Endothelial cell (in vitro differentiated cells): ENCODE data around the gene TK1. TPM values are rescaled to one million over a fixed set of nuclear protein-coding genes. Genes with fewer than 3 reads are reported as not detected.

Source experiments
- DNase-seq: peaks from one replicate; pipeline ENCODE4 v3.0.0; 2021; ENCODE audit warnings: low spot score
- H3K27ac Mint-ChIP-seq: one replicate; pipeline ENCODE4 v1.8.0; 2021; ENCODE audit warnings: mixed read lengths, inconsistent platforms; ENCODE audit not compliant: unreplicated experiment
- H3K27me3 Mint-ChIP-seq: one replicate; pipeline ENCODE4 v1.8.0; 2021; ENCODE audit warnings: mild to moderate bottlenecking, moderate library complexity, mixed read lengths, inconsistent platforms; ENCODE audit not compliant: unreplicated experiment
- H3K36me3 Mint-ChIP-seq: one replicate; pipeline ENCODE4 v1.8.0; 2021; ENCODE audit warnings: mild to moderate bottlenecking, low read depth, mixed read lengths, inconsistent platforms; ENCODE audit not compliant: unreplicated experiment
- H3K4me1 Mint-ChIP-seq: one replicate; pipeline ENCODE4 v1.8.0; 2021; ENCODE audit warnings: mild to moderate bottlenecking, mixed read lengths, inconsistent platforms; ENCODE audit not compliant: unreplicated experiment
- H3K4me3 Mint-ChIP-seq: one replicate; pipeline ENCODE4 v1.8.0; 2021; ENCODE audit warnings: mild to moderate bottlenecking, mixed read lengths, inconsistent platforms; ENCODE audit not compliant: unreplicated experiment
- H3K9me3 Mint-ChIP-seq: one replicate; pipeline ENCODE4 v1.8.0; 2021; ENCODE audit warnings: mixed read lengths, inconsistent platforms; ENCODE audit not compliant: unreplicated experiment
- CTCF ChIP-seq: fragments of 200-600 bp; sonication (generic); IDR thresholded peaks from one replicate; pipeline ENCODE4 v1.5.0; 2021; ENCODE audit warnings: antibody characterized with exemption; ENCODE audit not compliant: unreplicated experiment
- total RNA-seq: library from RNA; stranded (reverse); fragmentation: NEBNext Ultra II Directional; extraction: Animal tissue kit (Norgen Biotek cat#: 25700); gene quantifications from one replicate; pipeline ENCODE4 v1.2.1, GENCODE V29; 2021; ENCODE audit not compliant: unreplicated experiment

The TK1 gene
- total RNA-seq, 1 donor from 2014 or later: 23.8 TPM

- DNase-seq: peak; percentile 39
- Mint-ChIP-seq H3K27me3 (peaks cover 6% of the 10 kb centered on the region), H3K4me1 (peaks cover 2% of the 10 kb centered on the region), H3K4me3 (peak overlapping the region; percentile 76), H3K36me3 (peaks cover 15% of the 10 kb centered on the region), H3K9me3 (no peaks in the 10 kb centered on the region), H3K27ac (no peak overlapping the region)
- no peak for TF ChIP-seq CTCF
Observed at GRCh38 chr17:78168903-78169793, 17.7 kb downstream of the TK1 start.

GRCh38 chr17:78168242-78168902 lies 18.5 kb downstream of the TK1 start, which contains the start of gene SYNGR2:
Gene SYNGR2, plus strand, starts transcription at chr17:78168581. Its CDS starts 36 bp downstream, at chr17:78168617.
- Mint-ChIP-seq H3K27me3 (peaks cover 8% of the 10 kb centered on the region), H3K27ac (no peak within 1 kb of the TSS), H3K36me3 (peaks cover 9% of the 10 kb centered on the region), H3K4me3 (peak within 1 kb of the TSS; percentile 84), H3K9me3 (no peaks in the 10 kb centered on the region), H3K4me1 (peaks cover 2% of the 10 kb centered on the region)
- peak; percentile 81 for DNase-seq
- no peak for TF ChIP-seq CTCF

- Mint-ChIP-seq H3K27ac (no peak overlapping the region), H3K27me3 (peaks cover 5% of the 10 kb centered on the region), H3K9me3 (no peaks in the 10 kb centered on the region), H3K4me3 (no peak overlapping the region), H3K4me1 (peaks cover 2% of the 10 kb centered on the region), H3K36me3 (no peaks in the 10 kb centered on the region)
- no peak for DNase-seq
- no peak for TF ChIP-seq CTCF
Observed at GRCh38 chr17:78166416-78166815, 20.4 kb downstream of the TK1 start.

GRCh38 chr17:78164748-78165607 lies 21.9 kb downstream of the TK1 start:
- Mint-ChIP-seq H3K9me3 (no peaks in the 10 kb centered on the region), H3K4me1 (no peaks in the 10 kb centered on the region), H3K27ac (no peak overlapping the region), H3K4me3 (no peak overlapping the region), H3K36me3 (peaks cover under 1% of the 10 kb centered on the region), H3K27me3 (peaks cover 8% of the 10 kb centered on the region)
- TF ChIP-seq CTCF: no peak
- no peak for DNase-seq
